Cardiac fibroblast (primary cell): ENCODE results near the gene PREX1.

Source experiments
- DNase-seq, 2 donors: peaks; one replicate each; pipeline versions ENCODE4 v3.0.0 to v3.0.0-alpha.2; 2010; ENCODE audit warnings: low read depth in 2 of 2
- H3K4me3 ChIP-seq, 2 donors: replicated peaks in 1 of 2; 1 replicate in 1 of 2; 2 replicates in 1 of 2; pipeline ENCODE4 v1.5.1; 2011; ENCODE audit warnings: low read depth in 2 of 2, low read length in 2 of 2, mild to moderate bottlenecking in 2 of 2, moderate library complexity in 1 of 2
- TF ChIP-seq, protein P1 (sequence below): IDR thresholded peaks from one replicate; pipeline ENCODE4 v1.5.1; 2011; ENCODE audit warnings: low read depth, mild to moderate bottlenecking, low read length, inconsistent platforms

PREX1 gene

GRCh38 chr20:48697845-48698491 lies 129.8 kb downstream of the PREX1 start:
- TF ChIP-seq, protein P1, sequence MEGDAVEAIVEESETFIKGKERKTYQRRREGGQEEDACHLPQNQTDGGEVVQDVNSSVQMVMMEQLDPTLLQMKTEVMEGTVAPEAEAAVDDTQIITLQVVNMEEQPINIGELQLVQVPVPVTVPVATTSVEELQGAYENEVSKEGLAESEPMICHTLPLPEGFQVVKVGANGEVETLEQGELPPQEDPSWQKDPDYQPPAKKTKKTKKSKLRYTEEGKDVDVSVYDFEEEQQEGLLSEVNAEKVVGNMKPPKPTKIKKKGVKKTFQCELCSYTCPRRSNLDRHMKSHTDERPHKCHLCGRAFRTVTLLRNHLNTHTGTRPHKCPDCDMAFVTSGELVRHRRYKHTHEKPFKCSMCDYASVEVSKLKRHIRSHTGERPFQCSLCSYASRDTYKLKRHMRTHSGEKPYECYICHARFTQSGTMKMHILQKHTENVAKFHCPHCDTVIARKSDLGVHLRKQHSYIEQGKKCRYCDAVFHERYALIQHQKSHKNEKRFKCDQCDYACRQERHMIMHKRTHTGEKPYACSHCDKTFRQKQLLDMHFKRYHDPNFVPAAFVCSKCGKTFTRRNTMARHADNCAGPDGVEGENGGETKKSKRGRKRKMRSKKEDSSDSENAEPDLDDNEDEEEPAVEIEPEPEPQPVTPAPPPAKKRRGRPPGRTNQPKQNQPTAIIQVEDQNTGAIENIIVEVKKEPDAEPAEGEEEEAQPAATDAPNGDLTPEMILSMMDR: no peak
- DNase-seq: peak; percentile 84 to 91
- H3K4me3 ChIP-seq: no peak overlapping the region

DNA sequence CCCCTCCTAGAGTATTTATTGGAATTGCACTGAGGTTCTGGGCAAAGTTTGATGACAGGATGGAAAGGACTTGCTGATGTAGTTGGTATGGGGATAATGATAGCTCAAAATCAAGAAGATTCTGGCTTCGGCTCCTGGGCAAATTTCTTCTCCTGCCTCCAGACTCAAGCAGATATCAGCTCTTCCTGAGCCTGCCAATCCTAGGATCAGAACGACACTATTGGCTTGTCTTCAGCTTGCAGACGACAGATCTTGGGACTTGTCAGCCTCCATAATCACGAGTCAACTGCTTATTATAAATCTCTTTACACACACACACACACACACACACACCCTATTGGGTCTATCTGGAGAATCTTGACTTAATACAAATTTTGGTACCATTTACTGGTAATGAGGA lies 131.1 kb downstream of the PREX1 start:
- TF ChIP-seq, protein P1: no peak
- H3K4me3 ChIP-seq: no peak overlapping the region
- no peak for DNase-seq

DNA sequence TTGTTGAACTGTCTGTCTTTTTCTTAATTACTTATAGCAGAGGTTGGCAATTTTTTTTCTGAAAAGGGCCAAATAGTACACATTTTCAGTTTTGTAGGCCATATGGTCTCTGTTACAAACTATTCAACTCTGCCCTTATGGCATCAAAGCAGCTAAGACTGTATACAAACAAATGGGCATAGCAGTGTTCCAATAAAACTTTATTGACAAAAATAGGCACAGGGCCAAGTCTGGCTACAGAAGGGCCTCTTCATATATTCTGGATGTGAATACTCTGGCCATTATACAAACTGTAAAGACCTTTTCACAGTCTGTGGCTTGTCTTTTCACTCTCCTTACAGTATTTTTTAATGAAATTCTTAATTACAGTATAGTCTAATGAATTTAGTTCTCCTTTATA lies 132.1 kb downstream of the PREX1 start:
- TF ChIP-seq, protein P1: no peak

DNA sequence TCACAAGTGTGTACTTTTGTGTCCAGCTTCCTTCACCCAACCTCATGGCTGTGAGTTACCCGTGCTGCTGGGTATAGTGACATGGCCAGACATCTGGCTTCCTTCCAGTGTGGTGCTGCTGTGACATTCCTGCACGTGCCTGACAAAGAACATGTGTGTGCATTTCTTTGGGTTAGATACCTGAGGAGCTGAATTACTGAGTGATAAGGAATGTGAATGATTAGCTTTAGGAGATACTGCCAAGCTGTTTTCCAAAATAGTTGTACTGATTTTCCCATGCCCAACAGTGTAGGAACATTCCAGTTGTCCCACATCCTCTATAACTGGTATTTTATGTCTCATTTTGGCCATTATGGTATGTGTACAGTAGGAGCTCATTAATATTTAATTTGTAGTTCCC lies 132.5 kb downstream of the PREX1 start:
- DNase-seq: no peak
- TF ChIP-seq, protein P1: no peak
- no peak overlapping the region for H3K4me3 ChIP-seq

More for the DNA sequence above, 132.1 kb downstream of the PREX1 start:
- DNase-seq: no peak
- H3K4me3 ChIP-seq: no peak overlapping the region

GRCh38 chr20:48694381-48694865 lies 133.4 kb downstream of the PREX1 start:
- TF ChIP-seq, protein P1: no peak
- DNase-seq: no peak

DNA sequence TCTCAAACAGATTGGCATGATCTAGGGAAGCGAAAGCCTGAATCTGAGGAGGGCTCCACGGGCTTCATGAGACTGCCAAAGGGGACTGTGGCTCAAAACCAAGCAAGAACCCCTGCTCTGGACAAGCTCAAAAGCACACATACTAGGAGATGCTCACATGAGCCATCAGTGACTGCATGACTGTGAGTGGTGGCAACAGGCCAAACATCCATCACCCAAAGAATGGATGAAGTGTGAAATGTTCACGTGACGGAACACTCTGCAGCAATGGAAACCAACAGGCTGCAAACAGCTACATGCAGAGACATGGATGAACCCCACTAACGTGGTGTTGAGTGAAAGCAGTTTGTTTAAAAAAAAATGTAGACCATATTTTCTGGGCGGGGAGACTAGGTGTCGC lies 136.3 kb downstream of the PREX1 start:
- no peak overlapping the region for H3K4me3 ChIP-seq
- DNase-seq: no peak
- TF ChIP-seq, protein P1: no peak

More at GRCh38 chr20:48694381-48694865, 133.4 kb downstream of the PREX1 start:
- no peak overlapping the region for H3K4me3 ChIP-seq

- TF ChIP-seq, protein P1: no peak
- H3K4me3 ChIP-seq: no peak overlapping the region
- peak in 1 of 2 donors; percentile 72 for DNase-seq
These were observed 136.9 kb downstream of the PREX1 start for GRCh38 chr20:48690888-48691287.
